K562 (cell line): ENCODE measurements around the gene NDUFV2. TPM values are rescaled to one million over a fixed set of nuclear protein-coding genes. Genes with fewer than 3 reads are reported as not detected.

ENCODE experiments used
- ARNT ChIP-seq, 2 experiments: fragments of 450-650 bp; IDR thresholded peaks; 2 replicates each; pipeline ENCODE4 v1.6.1; 2016; ENCODE audit warnings: mild to moderate bottlenecking in 1 of 2
- ATF2 ChIP-seq: sonication (generic); formaldehyde crosslinking; IDR thresholded peaks from 2 replicates; pipeline ENCODE4 v1.8.1; 2022; ENCODE audit warnings: missing genetic modification reagents
- BRCA1 ChIP-seq, 2 experiments: fragments of 450-650 bp in 1 of 2; sonication (generic) in 1 of 2; formaldehyde crosslinking in 1 of 2; IDR thresholded peaks; 2 replicates each; pipeline versions ENCODE4 v1.5.0 to v1.6.1; 2017 to 2020; ENCODE audit warnings: mild to moderate bottlenecking in 1 of 2, missing genetic modification reagents in 1 of 2
- ETS2 ChIP-seq: IDR thresholded peaks from 2 replicates; pipeline ENCODE4 v1.6.1; 2016; ENCODE audit warnings: borderline replicate concordance, missing genetic modification characterization, mild to moderate bottlenecking, moderate library complexity, missing compliant biosample characterization; ENCODE audit not compliant: poor library complexity, severe bottlenecking
- FOXM1 ChIP-seq, 2 experiments: fragments of 450-650 bp in 1 of 2; sonication (generic) in 1 of 2; formaldehyde crosslinking in 1 of 2; IDR thresholded peaks; 2 replicates each; pipeline versions ENCODE4 v1.6.1 to v1.9.0; 2017 to 2022; ENCODE audit warnings: low read depth in 2 of 2, mild to moderate bottlenecking in 2 of 2, missing genetic modification reagents in 1 of 2, moderate library complexity in 1 of 2
- HNRNPH1 ChIP-seq: fragments of 200-400 bp; formaldehyde crosslinking; optimal IDR thresholded peaks from 2 replicates; pipeline ENCODE3; 2017; ENCODE audit warnings: low read depth, mild to moderate bottlenecking, low read length, moderate library complexity
- RB1 ChIP-seq: fragments of 450-650 bp; IDR thresholded peaks from 2 replicates; pipeline ENCODE4 v1.6.1; 2017; ENCODE audit warnings: low read depth, mild to moderate bottlenecking
- RBFOX2 ChIP-seq: fragments of 200-400 bp; formaldehyde crosslinking; IDR thresholded peaks from 2 replicates; pipeline ENCODE4 v1.6.1; 2017; ENCODE audit warnings: low read depth, mild to moderate bottlenecking, low read length, moderate library complexity
- RBM15 ChIP-seq: fragments of 200-400 bp; formaldehyde crosslinking; IDR thresholded peaks from 2 replicates; pipeline ENCODE4 v1.6.1; 2018; ENCODE audit warnings: mild to moderate bottlenecking, low read length, moderate library complexity; ENCODE audit not compliant: insufficient read depth
- SIN3B ChIP-seq: fragments of 450-650 bp; IDR thresholded peaks from 2 replicates; pipeline ENCODE4 v1.6.1; 2017; ENCODE audit warnings: low read depth, mild to moderate bottlenecking, moderate library complexity
- SRF ChIP-seq, 2 experiments: fragments of 250-450, 450-650 bp in 1 of 2; sonication (Bioruptor Pico) in 1 of 2; sonication (generic) in 1 of 2; formaldehyde crosslinking; IDR thresholded peaks; 2 replicates each; pipeline versions ENCODE4 v1.5.0 to v1.5.1; 2020 to 2022; ENCODE audit warnings: mild to moderate bottlenecking in 1 of 2, missing genetic modification reagents in 1 of 2
- ZFPM2 ChIP-seq: fragments of 250-450 bp; sonication (Bioruptor Pico); IDR thresholded peaks from 2 replicates; pipeline ENCODE4 v1.5.1; 2022; ENCODE audit warnings: mild to moderate bottlenecking
- ZNF174 ChIP-seq: fragments of 250-450 bp; sonication (Bioruptor Pico); IDR thresholded peaks from 2 replicates; pipeline ENCODE4 v1.4.0; 2020; ENCODE audit warnings: mild to moderate bottlenecking
- polyA plus RNA-seq, 8 experiments: library from polyadenylated mRNA; depleted of rRNA in 4 of 8; stranded (reverse) in 5 of 8; unstranded in 3 of 8; fragments of >200 nt; fragmentation: Nextera tagmentation in 2 of 8; fragmentation: Illumina TruSeq in 1 of 8; extraction: Ambion mirVana in 2 of 8; extraction: Trizol in 1 of 8; gene quantifications; 2 replicates each; pipeline versions ENCODE4 v1.2.1 to v1.2.3, GENCODE V29; 2011 to 2014; ENCODE audit warnings: inconsistent platforms in 1 of 8, missing spikeins in 1 of 8
- total RNA-seq, 7 experiments: library from RNA; depleted of rRNA in 6 of 7; stranded (reverse); fragments of >200 nt in 6 of 7; fragmentation: Illumina TruSeq in 2 of 7; extraction: Trizol in 2 of 7; gene quantifications; 2 replicates each; pipeline versions ENCODE4 v1.2.1 to v1.2.3, GENCODE V29; 2011 to 2021; ENCODE audit warnings: low replicate concordance in 1 of 7
- TF ChIP-seq, protein P1 (sequence below): fragments of 450-650 bp; IDR thresholded peaks from 2 replicates; pipeline ENCODE4 v1.6.1; 2016
- TF ChIP-seq, protein P2 (sequence below): fragments of 450-650 bp; conservative IDR thresholded peaks from 2 replicates; pipeline ENCODE4 v1.6.1; 2016; ENCODE audit warnings: missing genetic modification characterization, low read depth, mild to moderate bottlenecking, control low read depth, missing compliant biosample characterization
- TF ChIP-seq, protein P3 (sequence below): sonication (generic); formaldehyde crosslinking; IDR thresholded peaks from 2 replicates; pipeline ENCODE4 v1.8.0; 2022; ENCODE audit warnings: mild to moderate bottlenecking, missing genetic modification reagents
- TF ChIP-seq, protein P4 (sequence below): fragments of 250-450 bp; sonication (Bioruptor Pico); IDR thresholded peaks from 2 replicates; pipeline ENCODE4 v1.5.0; 2020; ENCODE audit warnings: mild to moderate bottlenecking, borderline replicate concordance

Gene NDUFV2
- total and polyA plus RNA-seq, 9 of the 15 experiments (the other 6 are each of a cell fraction or from before 2014, with no cell fraction given): 213 to 550 (median 384) TPM

GRCh38 chr18:9137168-9138066 lies 34.9 kb downstream of the NDUFV2 start (continued):
- TF ChIP-seq ETS2 (tag) (no peak), ATF2 (CRISPR knock-in tag) (no peak), ZNF174 (no peak), RBM15 (no peak), RBFOX2 (no peak), SIN3B (no peak), BRCA1 (IDR thresholded peaks at IDR 0.05) (no peak), BRCA1 (CRISPR knock-in tag; IDR thresholded peaks at IDR 0.05) (no peak), HNRNPH1 (no peak), ZFPM2 (CRISPR knock-in tag) (no peak), RB1 (peak; percentile 60), ARNT (IDR thresholded peaks at IDR 0.05) (0 out of 4 replicates have a peak, but pooled peaks of 1 of the 2 experiments have one; percentile 43), SRF (CRISPR knock-in tag; IDR thresholded peaks at IDR 0.05) (no peak), FOXM1 (IDR thresholded peaks at IDR 0.05; ENCODE audit: low read depth) (no peak), FOXM1 (CRISPR knock-in tag; IDR thresholded peaks at IDR 0.05; ENCODE audit: low read depth) (no peak)
- TF ChIP-seq, protein P1, sequence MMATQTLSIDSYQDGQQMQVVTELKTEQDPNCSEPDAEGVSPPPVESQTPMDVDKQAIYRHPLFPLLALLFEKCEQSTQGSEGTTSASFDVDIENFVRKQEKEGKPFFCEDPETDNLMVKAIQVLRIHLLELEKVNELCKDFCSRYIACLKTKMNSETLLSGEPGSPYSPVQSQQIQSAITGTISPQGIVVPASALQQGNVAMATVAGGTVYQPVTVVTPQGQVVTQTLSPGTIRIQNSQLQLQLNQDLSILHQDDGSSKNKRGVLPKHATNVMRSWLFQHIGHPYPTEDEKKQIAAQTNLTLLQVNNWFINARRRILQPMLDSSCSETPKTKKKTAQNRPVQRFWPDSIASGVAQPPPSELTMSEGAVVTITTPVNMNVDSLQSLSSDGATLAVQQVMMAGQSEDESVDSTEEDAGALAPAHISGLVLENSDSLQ: peak; percentile 69
- TF ChIP-seq, protein P2, sequence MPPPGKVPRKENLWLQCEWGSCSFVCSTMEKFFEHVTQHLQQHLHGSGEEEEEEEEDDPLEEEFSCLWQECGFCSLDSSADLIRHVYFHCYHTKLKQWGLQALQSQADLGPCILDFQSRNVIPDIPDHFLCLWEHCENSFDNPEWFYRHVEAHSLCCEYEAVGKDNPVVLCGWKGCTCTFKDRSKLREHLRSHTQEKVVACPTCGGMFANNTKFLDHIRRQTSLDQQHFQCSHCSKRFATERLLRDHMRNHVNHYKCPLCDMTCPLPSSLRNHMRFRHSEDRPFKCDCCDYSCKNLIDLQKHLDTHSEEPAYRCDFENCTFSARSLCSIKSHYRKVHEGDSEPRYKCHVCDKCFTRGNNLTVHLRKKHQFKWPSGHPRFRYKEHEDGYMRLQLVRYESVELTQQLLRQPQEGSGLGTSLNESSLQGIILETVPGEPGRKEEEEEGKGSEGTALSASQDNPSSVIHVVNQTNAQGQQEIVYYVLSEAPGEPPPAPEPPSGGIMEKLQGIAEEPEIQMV: no peak
- TF ChIP-seq, protein P3, sequence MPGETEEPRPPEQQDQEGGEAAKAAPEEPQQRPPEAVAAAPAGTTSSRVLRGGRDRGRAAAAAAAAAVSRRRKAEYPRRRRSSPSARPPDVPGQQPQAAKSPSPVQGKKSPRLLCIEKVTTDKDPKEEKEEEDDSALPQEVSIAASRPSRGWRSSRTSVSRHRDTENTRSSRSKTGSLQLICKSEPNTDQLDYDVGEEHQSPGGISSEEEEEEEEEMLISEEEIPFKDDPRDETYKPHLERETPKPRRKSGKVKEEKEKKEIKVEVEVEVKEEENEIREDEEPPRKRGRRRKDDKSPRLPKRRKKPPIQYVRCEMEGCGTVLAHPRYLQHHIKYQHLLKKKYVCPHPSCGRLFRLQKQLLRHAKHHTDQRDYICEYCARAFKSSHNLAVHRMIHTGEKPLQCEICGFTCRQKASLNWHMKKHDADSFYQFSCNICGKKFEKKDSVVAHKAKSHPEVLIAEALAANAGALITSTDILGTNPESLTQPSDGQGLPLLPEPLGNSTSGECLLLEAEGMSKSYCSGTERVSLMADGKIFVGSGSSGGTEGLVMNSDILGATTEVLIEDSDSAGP (CRISPR knock-in tag): no peak
- TF ChIP-seq, protein P4, sequence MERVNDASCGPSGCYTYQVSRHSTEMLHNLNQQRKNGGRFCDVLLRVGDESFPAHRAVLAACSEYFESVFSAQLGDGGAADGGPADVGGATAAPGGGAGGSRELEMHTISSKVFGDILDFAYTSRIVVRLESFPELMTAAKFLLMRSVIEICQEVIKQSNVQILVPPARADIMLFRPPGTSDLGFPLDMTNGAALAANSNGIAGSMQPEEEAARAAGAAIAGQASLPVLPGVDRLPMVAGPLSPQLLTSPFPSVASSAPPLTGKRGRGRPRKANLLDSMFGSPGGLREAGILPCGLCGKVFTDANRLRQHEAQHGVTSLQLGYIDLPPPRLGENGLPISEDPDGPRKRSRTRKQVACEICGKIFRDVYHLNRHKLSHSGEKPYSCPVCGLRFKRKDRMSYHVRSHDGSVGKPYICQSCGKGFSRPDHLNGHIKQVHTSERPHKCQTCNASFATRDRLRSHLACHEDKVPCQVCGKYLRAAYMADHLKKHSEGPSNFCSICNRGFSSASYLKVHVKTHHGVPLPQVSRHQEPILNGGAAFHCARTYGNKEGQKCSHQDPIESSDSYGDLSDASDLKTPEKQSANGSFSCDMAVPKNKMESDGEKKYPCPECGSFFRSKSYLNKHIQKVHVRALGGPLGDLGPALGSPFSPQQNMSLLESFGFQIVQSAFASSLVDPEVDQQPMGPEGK (CRISPR knock-in tag): no peak
